WI38 (cell line): Measurements from ENCODE around the gene STPG3.

Experiments
- H3K4me3 ChIP-seq: 2 replicates; pipeline ENCODE4 v1.5.1; 2011; ENCODE audit warnings: low read depth, mild to moderate bottlenecking, control low read depth, low read length
- TF ChIP-seq, protein P1 (sequence below): IDR thresholded peaks from 2 replicates; pipeline ENCODE4 v1.5.1; 2012; ENCODE audit warnings: low read depth, mild to moderate bottlenecking, control low read depth, low read length

Gene STPG3

DNA sequence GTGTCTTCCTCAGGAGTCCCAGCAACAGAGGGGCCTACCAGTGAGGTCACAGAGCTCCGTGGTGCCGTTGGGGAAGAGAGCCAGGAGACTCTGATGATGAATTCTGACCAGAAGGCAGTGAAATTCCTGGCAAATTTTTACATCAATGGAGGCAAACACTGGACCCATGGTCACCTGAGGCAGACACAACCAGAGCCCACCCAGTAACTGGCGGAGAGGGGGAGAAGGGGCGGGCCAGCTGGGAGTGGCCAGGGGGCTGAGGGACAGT lies at the start of gene STPG3:
TSS of gene STPG3 (plus strand) at position 93 of the 268 bp plus-strand sequence. CDS start at position 94, 1 bp downstream.
- H3K4me3 ChIP-seq: no peak within 1 kb of the TSS
- TF ChIP-seq, protein P1, sequence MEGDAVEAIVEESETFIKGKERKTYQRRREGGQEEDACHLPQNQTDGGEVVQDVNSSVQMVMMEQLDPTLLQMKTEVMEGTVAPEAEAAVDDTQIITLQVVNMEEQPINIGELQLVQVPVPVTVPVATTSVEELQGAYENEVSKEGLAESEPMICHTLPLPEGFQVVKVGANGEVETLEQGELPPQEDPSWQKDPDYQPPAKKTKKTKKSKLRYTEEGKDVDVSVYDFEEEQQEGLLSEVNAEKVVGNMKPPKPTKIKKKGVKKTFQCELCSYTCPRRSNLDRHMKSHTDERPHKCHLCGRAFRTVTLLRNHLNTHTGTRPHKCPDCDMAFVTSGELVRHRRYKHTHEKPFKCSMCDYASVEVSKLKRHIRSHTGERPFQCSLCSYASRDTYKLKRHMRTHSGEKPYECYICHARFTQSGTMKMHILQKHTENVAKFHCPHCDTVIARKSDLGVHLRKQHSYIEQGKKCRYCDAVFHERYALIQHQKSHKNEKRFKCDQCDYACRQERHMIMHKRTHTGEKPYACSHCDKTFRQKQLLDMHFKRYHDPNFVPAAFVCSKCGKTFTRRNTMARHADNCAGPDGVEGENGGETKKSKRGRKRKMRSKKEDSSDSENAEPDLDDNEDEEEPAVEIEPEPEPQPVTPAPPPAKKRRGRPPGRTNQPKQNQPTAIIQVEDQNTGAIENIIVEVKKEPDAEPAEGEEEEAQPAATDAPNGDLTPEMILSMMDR: no peak

DNA sequence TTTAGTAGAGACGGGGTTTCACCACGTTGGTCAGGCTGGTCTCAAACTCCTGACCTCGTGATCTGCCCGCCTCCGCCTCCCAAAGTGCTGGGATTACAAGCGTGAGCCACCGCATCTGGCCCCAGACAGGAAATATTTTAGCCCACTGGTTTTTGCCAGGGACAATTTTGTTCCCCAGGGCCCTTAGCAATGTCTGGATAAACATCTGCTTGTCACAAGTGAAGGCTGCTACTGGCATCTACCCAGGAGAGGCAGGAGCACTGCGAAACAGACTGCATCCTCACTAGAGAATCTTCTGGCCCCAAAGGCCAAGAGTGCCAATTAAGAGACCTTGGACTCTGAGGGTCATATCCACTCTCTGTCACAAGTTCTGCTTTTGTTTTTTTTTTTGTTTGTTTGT lies 48.1 kb upstream of the STPG3 start:
- H3K4me3 ChIP-seq: no peak overlapping the region
- TF ChIP-seq, protein P1: no peak

DNA sequence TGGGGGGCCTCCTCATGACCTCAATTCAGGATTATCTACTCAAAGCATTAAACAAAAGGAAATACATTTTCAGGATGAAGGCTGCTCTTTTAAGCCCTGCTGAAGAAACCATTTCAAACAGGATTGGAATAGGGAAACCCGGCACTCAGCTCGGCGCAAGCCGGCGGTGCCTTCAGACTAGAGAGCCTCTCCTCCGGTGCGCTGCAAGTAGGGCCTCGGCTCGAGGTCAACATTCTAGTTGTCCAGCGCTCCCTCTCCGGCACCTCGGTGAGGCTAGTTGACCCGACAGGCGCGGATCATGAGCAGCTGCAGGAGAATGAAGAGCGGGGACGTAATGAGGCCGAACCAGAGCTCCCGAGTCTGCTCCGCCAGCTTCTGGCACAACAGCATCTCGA lies 46.4 kb upstream of the STPG3 start:
- TF ChIP-seq, protein P1: no peak
- peak overlapping the region; percentile 95 for H3K4me3 ChIP-seq

DNA sequence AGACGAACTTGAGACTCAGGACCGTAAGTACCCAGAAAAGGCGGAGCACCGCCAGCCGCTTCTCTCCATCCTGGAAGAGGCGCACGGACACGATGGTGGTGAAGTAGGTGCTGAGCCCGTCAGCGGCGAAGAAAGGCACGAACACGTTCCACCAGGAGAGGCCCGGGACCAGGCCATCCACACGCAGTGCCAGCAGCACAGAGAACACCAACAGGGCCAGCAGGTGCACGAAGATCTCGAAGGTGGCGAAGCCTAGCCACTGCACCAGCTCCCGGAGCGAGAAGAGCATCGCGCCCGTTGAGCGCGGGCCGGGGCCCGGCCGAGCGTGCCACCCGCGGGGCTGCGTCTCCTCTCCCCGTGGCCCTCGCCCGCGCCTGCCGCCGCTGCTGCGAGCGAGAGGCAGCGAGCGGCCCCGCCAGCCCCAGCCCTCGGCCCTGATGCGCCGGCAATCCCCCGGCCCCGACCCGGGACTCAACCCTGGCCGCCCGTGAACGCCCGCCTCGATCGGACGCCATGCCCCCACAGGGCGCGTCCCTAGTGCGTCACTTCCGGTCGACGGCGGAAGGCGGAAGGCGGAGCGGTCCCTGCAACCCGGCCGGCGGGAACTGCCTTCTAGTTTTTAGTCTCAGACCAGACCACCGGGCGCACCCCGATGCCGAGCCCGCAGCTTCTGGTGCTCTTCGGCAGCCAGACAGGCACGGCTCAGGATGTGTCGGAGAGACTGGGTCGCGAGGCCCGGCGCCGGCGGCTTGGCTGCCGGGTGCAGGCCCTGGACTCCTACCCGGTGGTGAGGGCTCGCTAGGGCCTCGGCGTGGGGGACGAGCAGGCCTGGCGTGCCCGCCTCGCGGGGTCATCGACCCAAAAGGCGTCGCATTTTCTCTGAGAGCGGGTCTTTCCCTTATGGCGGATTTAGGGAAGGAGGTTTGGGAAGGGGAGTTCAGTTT lies 45.7 kb upstream of the STPG3 start, which contains the start of the genes NDOR1 and TMEM203:
TSS of gene NDOR1 (plus strand) at position 575 of the 944 bp plus-strand sequence. CDS start at position 653, 78 bp downstream.
TSS of gene TMEM203 (minus strand) at position 523 of the 944 bp plus-strand sequence. CDS start at position 289, 234 bp downstream.
- H3K4me3 ChIP-seq: peak within 1 kb of the TSS; percentile 95
- TF ChIP-seq, protein P1: no peak

DNA sequence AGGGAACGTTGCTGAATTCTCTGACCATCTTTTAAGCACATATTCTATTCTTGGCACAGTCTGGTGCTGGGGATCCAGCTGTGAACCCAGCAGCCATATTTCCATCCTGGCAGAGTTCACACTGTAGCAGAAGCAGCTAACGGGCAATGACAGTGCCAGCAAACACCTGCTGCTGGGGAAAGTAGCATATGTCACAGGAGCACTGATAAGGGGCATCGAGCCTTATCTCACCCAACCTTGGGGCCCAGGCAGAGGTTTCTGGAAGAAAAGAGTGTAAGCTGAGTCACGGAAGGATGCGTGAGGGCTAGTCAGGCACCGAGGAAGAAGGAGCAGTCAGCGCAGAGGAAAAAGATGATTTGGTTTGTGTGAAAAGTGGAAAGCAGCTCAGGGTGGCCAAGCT lies 44.5 kb upstream of the STPG3 start:
- TF ChIP-seq, protein P1: no peak

DNA sequence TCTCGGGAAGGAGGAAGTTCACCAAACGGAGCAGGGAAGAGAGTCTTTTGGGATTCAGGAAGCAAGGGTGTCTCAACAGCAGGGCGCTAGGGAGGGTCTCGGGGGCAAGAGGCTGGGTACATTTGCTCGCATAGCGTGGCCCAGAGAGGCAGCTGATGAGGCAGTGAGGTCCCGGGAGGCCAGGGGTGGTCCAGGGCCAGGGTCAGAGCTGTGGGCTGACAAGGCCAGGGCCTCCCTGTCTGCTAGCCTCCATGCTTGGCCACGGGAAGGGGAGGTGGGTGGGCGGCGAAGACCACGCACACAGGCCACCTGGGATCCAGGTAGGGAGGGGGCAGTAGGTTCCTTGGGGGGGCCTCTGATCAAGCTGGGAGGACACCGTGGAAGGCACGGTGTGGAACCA lies 39.6 kb upstream of the STPG3 start:
- TF ChIP-seq, protein P1: no peak
- no peak overlapping the region for H3K4me3 ChIP-seq

More for the DNA sequence above, 44.5 kb upstream of the STPG3 start:
- peak overlapping the region; percentile 95 for H3K4me3 ChIP-seq

DNA sequence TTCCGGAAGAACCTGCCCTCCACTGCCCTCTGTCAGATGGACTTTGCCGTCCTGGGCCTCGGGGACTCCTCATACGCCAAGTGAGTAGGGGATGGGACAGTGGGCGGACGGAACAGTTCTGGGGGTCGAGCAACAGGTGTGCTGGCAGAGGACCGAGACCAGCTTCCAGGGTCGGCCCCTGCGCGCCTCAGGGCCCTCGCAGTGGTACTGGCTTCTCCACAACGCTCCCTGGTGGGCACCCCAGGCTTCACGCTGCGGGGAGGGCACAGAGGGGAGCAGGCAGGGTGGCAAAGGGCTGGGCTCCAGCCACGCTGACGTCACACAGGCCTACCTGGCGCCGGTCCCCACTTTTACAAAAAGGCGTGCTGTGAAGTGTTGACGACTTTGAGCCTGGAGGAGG lies 38.6 kb upstream of the STPG3 start:
- TF ChIP-seq, protein P1: no peak

More for the DNA sequence above, 38.6 kb upstream of the STPG3 start:
- H3K4me3 ChIP-seq: no peak overlapping the region
